ENCODE results near the gene ZNF512B. TPM values are rescaled to one million over a fixed set of nuclear protein-coding genes. Genes with fewer than 3 reads are reported as not detected.

ZNF512B gene
- total RNA-seq, 1 donor from 2014 or later = 13.0 TPM

DNA sequence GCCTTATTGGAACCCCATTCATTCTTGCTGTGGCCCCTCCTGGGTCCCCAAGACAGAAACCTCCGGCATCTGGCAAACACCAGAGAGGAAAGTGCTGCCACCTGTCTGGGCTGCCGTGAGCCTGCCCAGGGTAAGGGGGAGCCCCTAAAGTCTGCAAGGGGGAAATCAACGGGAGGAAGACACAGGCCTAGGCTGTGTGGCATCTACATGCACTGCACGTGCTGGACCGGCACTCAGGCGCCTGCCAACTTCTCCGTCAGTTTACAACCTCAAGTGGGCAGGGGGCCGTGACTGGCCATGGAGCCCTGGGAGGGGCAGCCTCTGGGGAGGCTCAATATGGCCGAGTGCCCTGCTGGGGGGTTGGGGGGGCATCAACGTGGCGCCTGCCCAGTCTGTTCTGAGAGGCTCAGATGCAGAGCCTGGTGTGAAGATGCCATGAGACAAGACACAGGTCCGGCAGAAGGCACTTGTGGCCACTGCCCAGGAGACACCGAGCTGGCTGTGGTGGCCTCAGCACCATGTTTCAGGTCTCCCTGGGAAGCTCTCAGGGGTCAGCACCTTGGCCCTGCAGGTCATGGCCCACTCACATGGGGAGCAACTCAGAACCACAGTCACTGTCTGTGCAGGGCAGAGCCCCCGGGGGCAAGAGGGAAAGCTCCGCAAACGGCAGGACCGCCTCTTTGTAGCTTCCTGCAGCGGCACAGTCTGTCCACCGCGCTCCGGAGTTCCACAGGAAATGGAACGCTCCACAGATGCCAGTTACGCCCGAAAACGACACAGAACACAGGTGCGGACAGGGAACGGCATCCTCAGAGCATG lies 21.9 kb downstream of the ZNF512B start:
- DNase-seq (ENCODE audit: low read depth) = no peak

DNA sequence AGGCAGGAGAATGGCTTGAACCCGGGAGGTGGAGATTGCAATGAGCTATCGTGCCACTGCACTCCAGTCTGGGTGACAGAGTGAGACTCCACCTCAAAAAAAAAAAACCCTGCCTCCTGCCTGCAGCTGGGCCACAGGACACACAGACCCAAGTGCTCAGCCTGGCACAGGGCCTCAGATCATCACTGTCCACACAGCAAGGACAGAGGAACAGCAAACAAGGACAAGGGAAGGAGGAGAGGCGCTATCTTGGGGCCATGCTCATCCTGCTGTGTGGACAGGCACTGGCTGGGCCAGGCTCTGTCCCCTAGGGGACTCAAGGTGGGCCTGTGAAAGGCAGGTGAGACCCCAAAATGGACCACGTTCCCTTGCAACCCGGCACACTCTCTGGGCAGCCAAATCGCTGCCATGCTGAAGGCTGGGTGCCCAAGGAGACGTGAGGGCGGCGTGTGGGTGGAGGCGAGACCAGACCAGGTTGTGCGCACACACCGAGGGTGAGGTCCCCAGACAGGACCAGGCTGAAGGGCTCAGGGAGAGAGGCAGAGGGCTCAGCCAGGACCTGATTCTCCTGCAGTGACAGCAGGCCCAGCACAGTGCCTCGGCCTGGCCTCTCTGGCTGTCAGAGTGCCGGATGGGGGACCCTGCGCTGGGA lies 22.6 kb downstream of the ZNF512B start:
- DNase-seq (ENCODE audit: low read depth) = no peak

DNA sequence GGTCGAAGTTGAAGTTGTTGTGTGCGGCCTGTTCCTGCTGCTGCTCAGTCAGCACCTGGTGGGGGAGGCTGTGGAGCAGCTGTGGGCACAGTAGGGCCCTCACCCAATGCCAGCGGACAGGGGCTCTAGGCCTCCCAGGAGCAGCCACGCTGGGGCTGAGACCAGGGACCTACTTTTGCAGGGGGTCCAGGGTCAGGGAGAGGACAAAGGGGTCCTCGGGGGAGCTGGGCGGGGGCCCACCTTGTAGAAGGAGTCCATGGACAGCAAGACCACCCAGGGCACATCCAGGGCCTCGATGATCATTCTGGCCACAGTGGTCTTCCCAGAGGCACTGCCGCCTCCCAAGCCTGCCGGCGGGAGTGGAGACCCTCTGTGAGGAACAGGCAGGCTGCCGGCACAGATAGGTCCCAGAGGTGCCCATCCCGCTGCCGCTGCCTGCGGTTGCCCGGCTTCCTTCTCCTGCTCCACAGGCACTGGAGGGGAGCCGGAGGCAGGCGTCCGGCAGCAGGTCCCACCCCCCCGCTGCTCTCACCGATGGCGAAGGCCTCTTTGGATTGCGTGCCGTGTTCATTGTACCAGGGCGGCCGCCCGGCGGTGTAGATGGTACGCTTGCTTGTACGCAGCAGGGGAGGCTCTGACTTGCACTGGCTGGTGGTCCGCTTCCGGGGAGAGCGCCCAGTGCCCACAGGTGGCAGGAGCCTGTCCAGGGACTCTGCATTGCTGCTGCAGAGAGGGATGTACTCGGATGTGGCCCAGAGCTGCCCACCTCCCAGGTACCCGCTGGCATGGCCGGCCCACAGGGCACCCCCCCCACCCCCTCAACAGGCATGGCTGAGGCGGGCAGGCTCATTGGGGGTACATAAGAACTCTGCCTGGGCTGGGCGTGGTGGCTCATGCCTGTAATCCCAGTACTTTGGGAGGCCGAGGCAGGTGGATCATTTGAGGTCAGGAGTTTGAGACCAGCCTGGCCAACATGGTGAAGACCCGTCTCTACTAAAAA lies 23.5 kb downstream of the ZNF512B start:
- DNase-seq (ENCODE audit: low read depth) = no peak

DNA sequence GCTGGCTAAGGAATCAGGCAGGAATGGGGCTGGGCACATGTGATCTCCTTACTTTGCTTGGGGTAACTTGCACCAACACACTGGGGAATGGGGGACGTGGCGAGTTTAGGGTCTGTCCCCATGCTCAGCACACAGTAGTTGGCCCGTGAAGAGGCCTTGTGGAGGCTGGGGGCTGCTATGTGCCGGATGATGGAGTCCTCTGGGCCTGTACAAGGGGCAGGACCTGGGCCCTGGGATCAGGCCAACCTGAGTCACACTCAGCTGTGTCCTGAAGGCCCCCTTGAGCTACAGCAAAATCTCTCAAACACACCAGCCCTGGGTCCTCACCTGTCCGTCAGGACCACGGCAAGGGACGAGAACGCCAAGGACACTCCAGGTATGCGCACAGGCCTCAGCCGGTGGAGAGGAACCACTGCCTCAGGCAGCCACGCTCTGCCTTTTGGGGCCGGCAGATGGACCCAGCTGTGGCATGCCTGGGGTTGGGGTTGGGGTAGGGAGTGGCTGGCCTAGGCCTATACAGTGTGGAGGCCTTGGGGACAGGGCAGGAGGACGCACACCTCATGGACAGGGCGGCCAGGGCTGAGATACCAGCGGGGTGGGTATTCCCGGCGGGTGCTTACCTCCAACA lies 24.6 kb downstream of the ZNF512B start:
- DNase-seq (ENCODE audit: low read depth) = no peak

DNA sequence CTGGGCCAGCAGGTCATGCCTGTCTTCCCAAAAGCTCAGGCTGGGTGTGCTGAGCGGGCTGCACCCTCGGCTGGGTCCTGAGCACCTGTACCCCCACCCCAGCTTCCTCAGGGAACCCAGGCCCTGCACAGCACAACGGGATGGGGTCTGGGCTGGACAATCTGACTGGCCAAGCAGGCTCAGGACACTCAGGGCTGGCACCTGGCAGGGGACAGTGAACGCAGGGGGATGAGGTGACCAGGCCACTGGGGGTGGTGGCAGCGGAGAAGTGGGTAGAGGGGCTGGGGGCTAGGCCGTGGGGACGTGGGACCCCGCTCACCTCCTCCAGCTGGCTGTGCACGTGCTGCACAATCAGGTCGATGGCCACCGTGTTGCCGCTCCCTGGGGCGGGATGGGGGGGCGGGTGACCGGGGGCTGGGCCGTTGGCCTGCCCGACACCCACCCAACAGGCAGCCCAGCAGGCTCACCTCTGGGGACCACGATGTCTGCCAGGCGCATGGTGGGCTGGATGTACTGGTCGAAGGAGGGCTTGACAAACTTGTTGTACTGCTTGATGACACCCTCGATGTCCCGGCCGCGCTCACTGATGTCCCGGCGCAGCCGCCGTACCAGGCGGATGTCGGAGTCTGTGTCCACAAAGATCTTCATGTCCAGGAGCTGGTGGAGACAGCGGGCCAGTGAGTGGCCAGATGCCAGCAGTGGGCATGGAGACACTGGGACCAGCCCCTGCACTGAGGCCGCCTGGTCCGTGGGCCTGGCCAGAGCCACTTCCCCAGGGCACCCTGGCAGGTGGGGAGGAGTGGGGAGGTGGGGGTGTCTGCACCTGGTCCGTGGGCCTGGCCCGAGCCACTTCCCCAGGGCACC lies 25.4 kb downstream of the ZNF512B start:
- DNase-seq (ENCODE audit: low read depth) = no peak

DNA sequence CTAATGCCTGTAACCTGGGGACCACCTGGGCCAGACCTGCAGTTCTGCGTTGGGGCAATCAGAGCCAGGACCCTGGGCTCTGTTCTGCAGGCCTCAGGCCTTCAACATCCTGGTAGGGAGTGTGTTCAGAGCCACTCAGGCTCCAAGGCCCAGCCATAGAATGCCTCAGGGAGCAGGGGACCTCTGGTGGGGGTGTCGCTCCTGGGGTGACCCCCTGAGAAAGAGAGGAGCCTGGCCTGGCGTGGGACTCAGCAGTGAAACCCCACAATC lies 26.0 kb downstream of the ZNF512B start:
- DNase-seq (ENCODE audit: low read depth) = no peak

DNA sequence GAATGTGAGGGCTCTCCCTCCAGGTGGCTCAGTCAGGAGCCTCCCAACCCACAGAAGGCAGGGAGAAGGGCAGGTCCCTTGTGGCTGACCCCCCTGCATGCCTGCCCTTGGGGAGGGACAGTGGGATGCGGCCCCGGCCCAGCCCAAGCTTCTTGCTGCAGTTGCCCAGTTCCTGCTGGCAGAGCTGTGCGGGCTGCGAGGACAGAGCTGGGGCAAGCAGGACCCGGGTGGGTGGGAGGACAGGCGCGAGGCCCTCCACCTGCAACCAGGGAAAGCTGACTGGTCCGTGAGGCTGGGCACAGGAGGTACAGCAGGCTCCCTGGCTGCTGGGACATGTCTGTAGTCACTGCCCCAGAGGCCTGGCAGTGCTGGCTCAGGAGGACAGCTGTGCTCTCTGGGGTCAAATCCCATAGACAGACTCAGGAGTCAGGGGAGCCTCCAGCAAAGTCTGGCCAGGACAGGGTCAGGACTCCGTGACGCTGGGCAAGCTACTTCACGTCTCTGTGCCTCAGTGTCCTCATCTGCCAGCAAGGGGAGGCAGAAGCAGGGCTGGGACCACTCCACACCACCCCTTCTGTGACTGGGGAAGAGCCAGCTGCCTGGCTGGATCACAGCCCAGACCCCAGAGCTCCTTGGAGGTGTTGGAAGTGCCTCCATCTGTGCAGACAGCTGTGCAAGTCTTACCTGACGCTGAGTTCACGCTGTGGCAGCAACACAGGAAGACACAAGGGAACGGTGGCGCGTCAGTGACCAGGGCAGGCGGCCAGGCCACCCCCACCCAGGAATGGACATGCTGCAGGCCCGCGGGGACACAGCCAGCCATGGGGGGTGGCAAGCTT lies 26.5 kb downstream of the ZNF512B start:
- DNase-seq (ENCODE audit: low read depth) = no peak

DNA sequence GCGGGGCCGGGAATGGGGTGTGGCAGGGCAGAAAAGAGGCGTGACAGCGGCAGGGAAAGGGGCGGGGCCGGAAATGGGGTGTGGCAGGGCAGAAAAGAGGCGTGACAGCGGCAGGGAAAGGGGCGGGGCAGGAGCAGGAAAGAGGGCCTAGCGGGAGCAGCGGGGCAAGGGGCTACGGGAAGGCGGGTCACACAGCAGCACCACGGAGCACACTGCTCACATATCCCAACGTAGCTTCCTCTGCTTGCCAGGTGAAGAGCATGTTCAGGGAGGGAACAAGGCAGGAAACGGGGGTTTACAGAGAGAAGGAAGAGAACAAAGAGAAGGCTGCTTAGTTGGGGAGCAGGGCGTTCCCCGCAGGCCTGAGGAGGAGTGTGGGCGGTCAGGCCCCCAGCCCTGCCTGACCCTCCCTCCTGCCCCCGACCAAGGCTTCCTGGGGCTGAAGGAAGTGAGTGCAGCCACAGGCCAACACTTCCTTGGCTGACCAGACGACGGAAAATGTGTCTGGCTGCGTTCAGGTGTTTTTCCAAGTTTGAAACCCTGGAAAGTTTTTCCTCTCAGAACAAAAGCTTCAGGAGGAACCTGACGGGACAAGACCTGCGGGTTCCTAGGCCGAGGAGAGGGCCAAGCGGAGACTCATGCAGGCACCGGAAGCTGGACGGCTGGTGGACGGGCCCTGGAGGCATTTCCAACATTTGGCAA lies 27.3 kb downstream of the ZNF512B start:
- no peak for DNase-seq (ENCODE audit: low read depth)

DNA sequence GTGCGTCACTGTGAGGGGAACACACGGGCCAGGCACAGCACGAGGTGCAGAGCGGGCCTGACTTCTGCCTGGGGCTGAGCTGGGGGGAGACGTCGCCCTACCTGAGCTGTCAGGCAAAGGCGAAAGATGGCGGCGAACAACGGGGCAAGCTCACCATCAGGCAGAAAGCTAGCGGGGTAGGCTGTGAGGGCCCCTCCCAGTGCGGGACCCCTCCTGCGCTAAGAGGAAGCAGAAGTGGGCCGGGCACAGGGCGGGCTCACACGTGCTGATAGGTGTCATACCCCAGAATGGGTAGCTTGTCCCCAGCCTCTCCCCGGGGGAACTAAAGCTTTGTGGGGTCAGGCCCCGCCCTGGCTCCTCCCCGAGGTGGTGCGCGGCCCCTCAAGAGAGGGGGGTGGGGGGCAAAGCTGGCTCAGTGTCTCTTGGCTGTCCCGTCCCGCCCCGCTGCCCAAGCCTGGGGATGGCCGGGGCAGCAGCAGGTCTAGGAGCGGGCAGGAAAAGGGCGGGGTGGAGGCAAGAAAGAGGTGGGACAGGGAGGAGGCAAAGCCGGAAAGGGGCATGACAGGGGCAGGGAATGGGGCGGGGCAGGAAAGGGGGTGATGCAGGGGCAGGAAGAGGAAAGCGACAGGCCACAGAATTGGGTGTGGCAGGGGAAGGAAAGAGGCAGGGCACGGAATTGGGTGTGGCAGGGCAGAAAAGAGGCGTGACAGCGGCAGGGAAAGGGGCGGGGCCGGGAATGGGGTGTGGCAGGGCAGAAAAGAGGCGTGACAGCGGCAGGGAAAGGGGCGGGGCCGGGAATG lies 28.2 kb downstream of the ZNF512B start:
- no peak for DNase-seq (ENCODE audit: low read depth)

DNA sequence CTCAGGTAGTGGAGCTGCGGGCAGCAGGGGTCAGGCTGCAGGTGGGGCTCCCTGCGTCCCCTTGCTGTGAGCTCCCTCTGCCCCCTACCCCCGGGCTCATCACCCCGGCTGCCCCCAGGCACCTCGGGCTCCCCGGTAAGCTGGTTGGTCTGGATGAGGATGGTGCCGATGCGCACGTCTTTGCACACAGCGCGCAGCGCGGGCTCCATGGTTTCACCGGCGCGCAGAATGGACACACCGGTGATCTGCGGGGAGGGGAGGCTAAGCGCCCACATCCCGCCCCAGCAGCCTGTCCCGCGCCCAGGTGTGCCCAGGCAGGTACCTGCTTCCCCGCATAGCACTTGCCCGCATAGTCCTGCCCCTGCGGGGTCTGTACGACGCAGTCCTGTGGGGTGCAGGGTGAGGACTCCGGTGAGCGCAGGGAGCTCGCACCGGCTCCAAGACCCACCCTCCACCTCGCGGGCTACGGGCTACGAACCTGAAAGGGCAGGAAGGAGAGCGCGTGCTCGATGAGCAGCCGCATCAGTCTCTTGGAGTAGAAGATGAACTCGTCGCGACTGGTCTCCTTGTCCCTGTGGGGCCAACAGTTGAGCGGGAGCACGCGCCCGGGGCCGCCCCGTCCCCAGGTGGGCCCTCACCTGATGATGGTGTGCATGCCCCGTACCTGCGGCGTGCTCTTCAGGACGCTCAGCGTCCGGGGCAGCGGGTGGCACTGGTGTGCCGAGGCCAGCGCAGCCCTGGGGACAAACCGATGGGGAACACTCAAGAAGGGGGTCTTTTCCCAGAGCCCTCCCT lies 29.1 kb downstream of the ZNF512B start:
- DNase-seq (ENCODE audit: low read depth) = no peak

DNA sequence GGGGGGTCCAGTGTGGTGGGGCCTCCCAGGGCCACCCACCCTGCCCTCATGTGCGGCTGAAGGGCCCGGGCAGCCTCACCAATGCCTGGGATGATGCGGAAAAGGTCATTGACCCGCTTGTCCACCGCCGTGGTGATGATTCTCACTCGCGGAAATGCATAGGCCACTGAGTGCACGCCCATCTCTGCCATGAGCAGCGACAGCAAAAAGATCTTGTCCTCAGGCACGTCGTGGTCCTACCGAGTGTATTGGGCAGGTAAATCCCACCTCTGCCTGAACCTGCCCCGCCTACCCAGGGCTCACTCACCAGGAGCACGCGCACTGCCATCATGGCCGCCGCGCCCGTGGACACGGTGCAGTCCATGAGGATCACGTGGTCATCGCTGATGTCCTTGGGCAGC lies 29.7 kb downstream of the ZNF512B start:
- DNase-seq (ENCODE audit: low read depth) = no peak

DNA sequence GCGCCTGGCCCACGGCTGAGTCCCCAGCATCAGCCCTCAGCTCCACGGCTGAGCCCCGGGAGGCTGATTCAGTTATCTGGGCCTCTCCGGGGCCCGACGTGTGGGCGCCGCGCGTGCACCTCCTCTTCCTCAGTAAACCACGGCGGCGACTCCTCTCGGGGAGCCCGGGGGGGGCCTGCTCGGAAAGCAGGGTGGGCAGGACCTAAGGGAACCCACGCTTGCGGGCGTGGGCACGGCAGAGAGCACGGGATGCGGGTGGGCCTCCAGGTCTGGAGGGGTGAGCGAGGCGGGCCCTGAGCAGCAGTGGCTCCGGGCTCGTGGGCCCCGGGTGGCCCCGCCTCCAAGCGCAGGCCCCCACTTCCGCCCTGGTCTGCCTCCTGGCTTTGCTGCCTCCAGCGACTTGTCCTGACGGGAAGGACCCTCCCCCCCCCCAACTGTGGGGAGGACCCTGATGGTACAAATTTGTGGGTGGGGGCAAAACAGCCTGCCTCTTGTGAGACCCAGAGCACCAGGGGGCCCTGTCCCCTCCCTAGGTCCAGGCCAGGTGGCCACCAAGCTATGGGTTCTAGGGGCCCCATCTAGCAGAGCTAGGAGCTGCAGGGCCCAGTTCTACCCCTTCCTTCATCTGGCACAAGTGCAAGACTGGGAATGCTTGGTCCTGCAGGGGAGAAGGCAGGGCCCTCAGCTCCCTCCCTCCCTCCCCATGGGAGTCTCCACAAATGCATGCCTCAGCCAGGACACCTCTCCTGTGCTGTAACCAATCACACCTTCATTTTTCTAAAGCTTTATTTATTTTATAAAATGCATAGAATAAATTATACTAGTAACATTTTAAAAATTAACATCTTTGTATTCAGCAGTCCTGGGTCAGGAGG lies 30.4 kb downstream of the ZNF512B start:
- DNase-seq (ENCODE audit: low read depth) = no peak

DNA sequence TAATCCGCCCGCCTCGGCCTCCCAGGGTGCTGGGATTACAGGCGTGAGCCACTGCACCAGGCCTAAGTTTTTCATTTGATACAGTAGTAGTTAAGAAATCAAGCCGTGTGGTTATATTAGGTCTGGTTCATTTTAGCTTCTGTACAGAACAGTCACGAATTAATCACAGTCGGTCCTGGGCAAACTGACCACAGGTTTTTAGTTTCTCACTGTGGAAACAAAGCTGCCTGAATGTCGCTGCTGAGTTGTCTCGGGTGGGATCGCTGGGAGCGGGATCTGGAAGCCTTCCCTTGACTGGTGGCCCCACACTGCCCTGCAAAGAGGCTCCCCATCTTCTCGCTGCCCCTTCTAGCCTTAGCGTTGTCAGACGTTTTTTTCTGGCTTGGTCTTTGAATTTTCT lies 32.1 kb downstream of the ZNF512B start:
- DNase-seq (ENCODE audit: low read depth) = no peak

DNA sequence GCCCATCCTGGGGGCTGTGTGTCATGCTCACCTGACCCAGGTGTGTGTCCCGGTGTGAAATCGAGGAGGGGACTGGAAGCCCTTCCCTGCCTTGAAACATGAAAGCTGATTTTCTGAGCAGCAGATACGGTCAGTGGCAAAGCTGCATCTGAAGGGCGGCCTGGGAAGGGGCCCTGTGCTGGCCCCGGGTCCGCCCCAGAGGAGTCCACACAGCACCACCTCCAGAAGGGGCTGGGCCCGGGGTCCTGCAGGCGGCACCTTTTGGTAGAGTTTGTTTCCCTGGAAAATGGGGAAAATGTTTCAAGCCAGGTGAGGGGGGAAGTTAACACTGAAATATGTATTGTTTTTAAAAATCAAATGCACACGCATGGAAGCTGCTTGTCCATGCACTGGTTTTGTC lies 34.3 kb downstream of the ZNF512B start:
- no peak for DNase-seq (ENCODE audit: low read depth)

DNA sequence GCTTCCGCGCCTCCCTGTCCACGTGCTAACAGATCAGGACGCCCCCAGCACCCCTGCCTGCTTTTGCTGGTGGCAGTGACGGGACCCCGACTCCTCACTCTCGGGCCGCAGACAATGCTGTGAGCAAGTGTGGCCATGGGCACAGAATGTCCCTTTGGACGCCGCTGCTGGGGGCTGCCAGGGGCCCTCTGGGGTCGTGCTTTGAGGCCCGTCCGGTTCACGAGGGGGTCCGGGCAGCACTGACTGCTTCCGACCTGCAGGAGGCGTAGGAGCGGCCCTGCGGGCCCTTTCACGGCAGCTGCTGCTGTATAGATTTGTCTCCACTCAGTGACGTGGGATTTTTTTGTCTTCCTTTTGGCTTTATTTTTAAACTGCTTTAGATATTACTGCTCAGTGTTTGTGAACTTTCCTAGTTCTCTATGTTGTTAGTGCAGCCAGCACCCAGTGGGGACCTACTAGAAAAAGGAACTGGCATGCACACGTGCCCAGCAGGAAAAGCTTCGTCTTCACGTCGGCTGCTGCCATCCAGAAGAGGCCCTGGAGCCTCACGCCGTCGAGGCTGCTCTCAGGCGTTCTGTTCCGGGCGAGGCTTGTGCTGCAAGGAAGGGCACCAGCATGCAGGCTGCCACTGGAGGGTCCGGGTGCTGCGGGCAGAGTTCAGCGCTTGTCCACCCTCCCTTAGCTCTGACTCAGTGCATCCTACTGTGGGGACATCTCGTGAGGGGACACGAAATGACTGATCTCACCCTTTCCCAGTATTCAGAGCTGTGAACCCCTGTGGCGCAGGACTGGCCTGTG lies 35.3 kb downstream of the ZNF512B start:
- no peak for DNase-seq (ENCODE audit: low read depth)

DNA sequence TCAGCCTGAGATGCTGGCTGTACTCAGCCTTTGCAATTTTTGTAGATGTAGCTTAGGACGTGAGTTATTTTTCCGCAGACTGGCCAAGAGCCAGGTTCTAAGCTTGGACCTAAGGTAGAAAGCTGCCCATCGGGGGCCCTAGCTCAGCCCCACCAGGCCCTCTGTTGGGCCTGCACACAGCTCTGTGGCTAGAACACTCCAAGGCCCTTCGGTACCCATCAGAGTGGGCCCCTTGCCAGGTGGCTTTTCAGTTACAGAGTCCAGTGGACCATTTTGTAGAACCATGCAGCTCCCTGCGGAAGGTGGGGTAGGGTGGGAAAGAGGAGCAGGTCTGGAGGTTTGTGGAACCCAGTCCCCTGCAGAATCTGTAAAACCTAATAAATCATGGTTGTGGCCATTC lies 36.1 kb downstream of the ZNF512B start:
- no peak for DNase-seq (ENCODE audit: low read depth)
